ENCODE data around the gene FBXW12.

Gene FBXW12

GRCh38 chr3:48436855-48437254, 64.8 kb downstream of the FBXW12 start:
- DNase-seq = no peak

- DNase-seq = no peak
These were observed 65.8 kb downstream of the FBXW12 start for GRCh38 chr3:48437812-48438211.

GRCh38 chr3:48439820-48440589, 68.0 kb downstream of the FBXW12 start, which contains the start of the genes CCDC51 and TMA7:
Gene CCDC51 (minus strand): TSS chr3:48440119. CDS start chr3:48435128, 4,991 bp downstream.
Gene TMA7 (plus strand): TSS chr3:48440257. CDS start chr3:48440297, 40 bp downstream.
- peak; percentile 98 for DNase-seq

GRCh38 chr3:48440590-48440958, 68.6 kb downstream of the FBXW12 start:
- no peak for DNase-seq

GRCh38 chr3:48441940-48442339, 69.9 kb downstream of the FBXW12 start:
- DNase-seq = no peak
